Right lung (tissue), 10 donors: ENCODE measurements around the gene KLK7. TPM values are rescaled to one million over a fixed set of nuclear protein-coding genes. Genes with fewer than 3 reads are reported as not detected.

Experiments used
- DNase-seq, 2 donors: peaks; one replicate each; pipeline ENCODE4 v3.0.0-alpha.2; 2013
- long read RNA-seq, 8 donors: transcript quantifications; one replicate each; lab custom pipeline, GENCODE V29; 2026
- polyA plus RNA-seq, 5 donors: library from polyadenylated mRNA; unstranded; fragments of 120-200 nt; gene quantifications; one replicate each; pipeline versions ENCODE4 v1.2.1 to v1.2.3, GENCODE V29; 2013; ENCODE audit warnings: inconsistent platforms in 1 of 5, low replicate concordance in 1 of 5; ENCODE audit not compliant: insufficient read length in 5 of 5, insufficient read depth in 1 of 5

The KLK7 gene
- polyA plus RNA-seq, result under 1 TPM in 3 of 5 donors, not detected in 2; 0.12 to 0.31 (median 0.14) TPM
- long read RNA-seq, donor 1, result 0 reads
- long read RNA-seq, donor 2, result 0 reads
- long read RNA-seq, donor 3, result 0 reads
- long read RNA-seq, donor 4, result 0 reads
- long read RNA-seq, donor 5, result 0 reads
- long read RNA-seq, donor 6, result 0 reads
- long read RNA-seq, donor 7, result 0 reads
- long read RNA-seq, donor 8, result 0 reads

- DNase-seq, result no peak
Observed at GRCh38 chr19:50983625-50984292, at the start of gene KLK7. Gene KLK7 (minus strand): TSS chr19:50983917. CDS start chr19:50982399, 1,518 bp downstream.

- no peak for DNase-seq
Observed at GRCh38 chr19:51031880-51032225, 48.1 kb upstream of the KLK7 start.

GRCh38 chr19:51031220-51031879 is 47.6 kb upstream of the KLK7 start:
- no peak for DNase-seq

GRCh38 chr19:51030631-51031030 is 46.9 kb upstream of the KLK7 start:
- no peak for DNase-seq

GRCh38 chr19:51029718-51030117 is 46.0 kb upstream of the KLK7 start:
- no peak for DNase-seq

- no peak for DNase-seq
Observed at GRCh38 chr19:51027873-51028272, 44.2 kb upstream of the KLK7 start.

- no peak for DNase-seq
Observed at GRCh38 chr19:51027126-51027806, 43.5 kb upstream of the KLK7 start.

- DNase-seq, result no peak
Observed at GRCh38 chr19:51026554-51026831, 42.8 kb upstream of the KLK7 start, which contains the start of gene KLK11. Gene KLK11 (minus strand): TSS chr19:51026616. CDS start chr19:51025631, 985 bp downstream.

GRCh38 chr19:51025809-51026553 is 42.3 kb upstream of the KLK7 start:
- DNase-seq, result no peak

GRCh38 chr19:51025401-51025800 is 41.7 kb upstream of the KLK7 start:
- no peak for DNase-seq

GRCh38 chr19:51024924-51025323 is 41.2 kb upstream of the KLK7 start:
- no peak for DNase-seq

- no peak for DNase-seq
Observed at GRCh38 chr19:51023946-51024345, 40.2 kb upstream of the KLK7 start.

GRCh38 chr19:51022526-51022925 is 38.8 kb upstream of the KLK7 start:
- DNase-seq, result no peak

GRCh38 chr19:51020988-51021651 is 37.4 kb upstream of the KLK7 start:
- DNase-seq, result peak in 1 of 2 donors; percentile 37

- no peak for DNase-seq
Observed at GRCh38 chr19:51019544-51019925, 35.8 kb upstream of the KLK7 start, which contains the start of gene KLK10. Gene KLK10 (minus strand): TSS chr19:51019709. CDS start chr19:51019130, 579 bp downstream.

- no peak for DNase-seq
Observed at GRCh38 chr19:51018745-51019543, 35.2 kb upstream of the KLK7 start.

GRCh38 chr19:51016798-51017683 is 33.3 kb upstream of the KLK7 start:
- DNase-seq, result no peak

- no peak for DNase-seq
Observed at GRCh38 chr19:51015691-51016267, 32.1 kb upstream of the KLK7 start.

GRCh38 chr19:51014242-51014641 is 30.5 kb upstream of the KLK7 start:
- no peak for DNase-seq
